ENCODE measurements around the gene TMEM114. TPM values are rescaled to one million over a fixed set of nuclear protein-coding genes. Genes with fewer than 3 reads are reported as not detected.
"Not testable (repeated sequence)": the region's sequence is repeated elsewhere in the genome, so short reads cannot be mapped to it uniquely, and the experiment has no call there.

Gene TMEM114
- total and polyA plus RNA-seq, 2 donors (not counting 1 experiment from before 2014, with no cell fraction given): not detected

DNA sequence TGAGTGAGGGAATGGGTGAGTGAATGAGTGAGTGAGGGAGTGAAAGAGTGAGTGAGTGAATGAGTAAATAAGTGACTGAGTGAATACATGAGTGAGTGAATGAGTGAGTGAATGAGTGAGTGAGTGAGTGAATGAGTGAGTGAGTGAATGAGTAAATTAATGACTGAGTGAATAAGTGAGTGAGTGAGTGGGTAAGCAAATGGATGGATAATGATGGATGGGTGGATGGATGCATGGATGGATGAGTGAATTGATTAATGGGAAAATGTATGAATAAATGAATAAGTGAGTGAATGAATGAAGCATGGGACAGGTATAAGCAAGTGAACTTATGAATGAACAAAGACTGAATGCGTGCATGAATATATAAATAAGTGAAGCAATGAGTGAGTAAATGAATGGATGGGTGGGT lies 25.4 kb downstream of the TMEM114 start:
- Histone ChIP-seq H3K9me3 (ENCODE audit: control insufficient read depth, insufficient read depth, low read depth, low read length) (peaks cover 6% of the 10 kb centered on the region), H3K27me3 (ENCODE audit: control insufficient read depth, insufficient read depth, low read length) (no peaks in the 10 kb centered on the region)

DNA sequence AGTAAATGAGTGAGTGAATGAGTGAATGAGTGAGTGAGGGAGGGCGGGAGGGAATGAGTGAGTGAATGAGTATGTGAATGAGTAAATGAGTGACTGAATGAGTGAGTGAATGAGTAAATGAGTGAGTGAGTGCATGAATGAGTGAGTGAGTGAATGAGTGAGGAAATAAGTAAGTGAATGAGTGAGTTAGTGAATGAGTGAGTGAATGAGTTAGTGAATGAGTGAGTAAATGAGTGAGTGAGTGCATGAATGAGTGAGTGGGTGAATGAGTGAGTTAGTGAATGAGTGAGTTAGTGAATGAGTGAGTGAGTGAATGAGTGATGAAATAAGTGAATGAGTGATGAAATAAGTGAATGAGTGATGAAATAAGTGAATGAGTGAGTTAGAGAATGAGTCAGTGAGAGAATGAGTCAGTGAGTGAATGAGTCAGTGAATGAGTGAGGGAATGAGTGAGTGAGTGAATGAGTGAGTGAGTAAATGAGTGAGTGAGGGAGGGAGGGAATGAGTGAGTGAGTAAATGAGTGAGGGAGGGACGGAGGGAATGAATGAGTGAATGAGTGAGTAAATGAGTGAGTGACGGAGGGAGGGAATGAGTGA lies 26.3 kb downstream of the TMEM114 start:
- DNase-seq (ENCODE audit: low read depth in 2 of 2); H3K4me3 ChIP-seq (replicated peaks in 1 of 4; ENCODE audit: control extremely low read depth in 1 of 4, insufficient read depth in 1 of 4, low read depth in 3 of 4, low read length in 4 of 4); H3K9ac ChIP-seq (ENCODE audit: insufficient read depth, low read length); H2AFZ ChIP-seq (ENCODE audit: low read length); H3K36me3 ChIP-seq (ENCODE audit: control insufficient read depth, insufficient read depth, low read length); H3K9me3 ChIP-seq (ENCODE audit: control insufficient read depth, insufficient read depth, low read depth, low read length); H3K27ac ChIP-seq (ENCODE audit: insufficient read depth, low read length); H3K4me1 ChIP-seq (ENCODE audit: control insufficient read depth, extremely low read depth, insufficient read depth, low read length); H3K4me2 ChIP-seq (ENCODE audit: extremely low read depth, insufficient read depth, low read length); H3K27me3 ChIP-seq (ENCODE audit: control insufficient read depth, insufficient read depth, low read length); H3K79me2 ChIP-seq (ENCODE audit: control insufficient read depth, insufficient read depth, low read length); H4K20me1 ChIP-seq (ENCODE audit: control insufficient read depth, extremely low read depth, insufficient read depth, low read length): not testable (repeated sequence)

More for the DNA sequence above, 25.4 kb downstream of the TMEM114 start:
- no peak overlapping the region for H3K9ac ChIP-seq (ENCODE audit: insufficient read depth, low read length)
- no peak for DNase-seq (ENCODE audit: low read depth in 2 of 2)
- no peak for TF ChIP-seq EZH2 (IDR thresholded peaks at IDR 0.05; ENCODE audit: low read length, missing control alignments)
- H3K4me2 ChIP-seq (ENCODE audit: extremely low read depth, insufficient read depth, low read length): no peak overlapping the region
- no peaks in the 10 kb centered on the region for H4K20me1 ChIP-seq (ENCODE audit: control insufficient read depth, extremely low read depth, insufficient read depth, low read length)
- no peak overlapping the region for H3K27ac ChIP-seq (ENCODE audit: insufficient read depth, low read length)
- H2AFZ ChIP-seq (ENCODE audit: low read length): no peak overlapping the region
- H3K4me3 ChIP-seq (replicated peaks in 1 of 4; ENCODE audit: control extremely low read depth in 1 of 4, insufficient read depth in 1 of 4, low read depth in 3 of 4, low read length in 4 of 4): no peak overlapping the region
- H3K36me3 ChIP-seq (ENCODE audit: control insufficient read depth, insufficient read depth, low read length): no peaks in the 10 kb centered on the region
- no peaks in the 10 kb centered on the region for H3K4me1 ChIP-seq (ENCODE audit: control insufficient read depth, extremely low read depth, insufficient read depth, low read length)
- no peaks in the 10 kb centered on the region for H3K79me2 ChIP-seq (ENCODE audit: control insufficient read depth, insufficient read depth, low read length)

DNA sequence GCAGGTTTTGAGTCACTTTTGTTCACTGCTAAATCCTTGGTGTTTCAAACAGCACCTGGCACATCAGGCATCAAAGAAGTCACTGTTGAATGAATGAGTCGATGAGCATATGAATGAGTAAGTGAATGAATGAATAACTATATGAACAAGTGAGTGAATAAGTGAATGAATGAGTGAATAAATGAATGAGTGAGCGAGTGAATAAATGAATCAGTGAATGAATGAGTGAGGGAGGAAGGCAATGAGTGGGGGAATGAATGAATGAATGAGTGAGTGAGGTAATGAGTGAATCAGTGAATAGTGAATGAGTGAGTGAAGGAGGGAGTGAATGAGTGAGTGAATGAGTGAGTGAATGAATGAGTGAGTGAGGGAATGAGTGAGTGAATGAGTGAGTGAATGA lies 28.8 kb downstream of the TMEM114 start:
- no peak overlapping the region for H3K4me3 ChIP-seq (replicated peaks in 1 of 4; ENCODE audit: control extremely low read depth in 1 of 4, insufficient read depth in 1 of 4, low read depth in 3 of 4, low read length in 4 of 4)
- no peaks in the 10 kb centered on the region for H3K36me3 ChIP-seq (ENCODE audit: control insufficient read depth, insufficient read depth, low read length)
- no peaks in the 10 kb centered on the region for H4K20me1 ChIP-seq (ENCODE audit: control insufficient read depth, extremely low read depth, insufficient read depth, low read length)
- no peak overlapping the region for H3K27ac ChIP-seq (ENCODE audit: insufficient read depth, low read length)
- no peaks in the 10 kb centered on the region for H3K4me1 ChIP-seq (ENCODE audit: control insufficient read depth, extremely low read depth, insufficient read depth, low read length)
- no peaks in the 10 kb centered on the region for H3K79me2 ChIP-seq (ENCODE audit: control insufficient read depth, insufficient read depth, low read length)
- no peak overlapping the region for H2AFZ ChIP-seq (ENCODE audit: low read length)
- peaks cover 6% of the 10 kb centered on the region for H3K9me3 ChIP-seq (ENCODE audit: control insufficient read depth, insufficient read depth, low read depth, low read length)
- H3K9ac ChIP-seq (ENCODE audit: insufficient read depth, low read length): no peak overlapping the region
- no peaks in the 10 kb centered on the region for H3K27me3 ChIP-seq (ENCODE audit: control insufficient read depth, insufficient read depth, low read length)
- TF ChIP-seq, protein P1, sequence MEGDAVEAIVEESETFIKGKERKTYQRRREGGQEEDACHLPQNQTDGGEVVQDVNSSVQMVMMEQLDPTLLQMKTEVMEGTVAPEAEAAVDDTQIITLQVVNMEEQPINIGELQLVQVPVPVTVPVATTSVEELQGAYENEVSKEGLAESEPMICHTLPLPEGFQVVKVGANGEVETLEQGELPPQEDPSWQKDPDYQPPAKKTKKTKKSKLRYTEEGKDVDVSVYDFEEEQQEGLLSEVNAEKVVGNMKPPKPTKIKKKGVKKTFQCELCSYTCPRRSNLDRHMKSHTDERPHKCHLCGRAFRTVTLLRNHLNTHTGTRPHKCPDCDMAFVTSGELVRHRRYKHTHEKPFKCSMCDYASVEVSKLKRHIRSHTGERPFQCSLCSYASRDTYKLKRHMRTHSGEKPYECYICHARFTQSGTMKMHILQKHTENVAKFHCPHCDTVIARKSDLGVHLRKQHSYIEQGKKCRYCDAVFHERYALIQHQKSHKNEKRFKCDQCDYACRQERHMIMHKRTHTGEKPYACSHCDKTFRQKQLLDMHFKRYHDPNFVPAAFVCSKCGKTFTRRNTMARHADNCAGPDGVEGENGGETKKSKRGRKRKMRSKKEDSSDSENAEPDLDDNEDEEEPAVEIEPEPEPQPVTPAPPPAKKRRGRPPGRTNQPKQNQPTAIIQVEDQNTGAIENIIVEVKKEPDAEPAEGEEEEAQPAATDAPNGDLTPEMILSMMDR (conservative IDR thresholded peaks at IDR 0.05 in 1 of 2, IDR thresholded peaks at IDR 0.05 in 1 of 2; ENCODE audit: low read depth in 1 of 2, low read length in 2 of 2): no peak
- TF ChIP-seq EZH2 (IDR thresholded peaks at IDR 0.05; ENCODE audit: low read length, missing control alignments): no peak
- H3K4me2 ChIP-seq (ENCODE audit: extremely low read depth, insufficient read depth, low read length): no peak overlapping the region
- DNase-seq (ENCODE audit: low read depth in 2 of 2): no peak

DNA sequence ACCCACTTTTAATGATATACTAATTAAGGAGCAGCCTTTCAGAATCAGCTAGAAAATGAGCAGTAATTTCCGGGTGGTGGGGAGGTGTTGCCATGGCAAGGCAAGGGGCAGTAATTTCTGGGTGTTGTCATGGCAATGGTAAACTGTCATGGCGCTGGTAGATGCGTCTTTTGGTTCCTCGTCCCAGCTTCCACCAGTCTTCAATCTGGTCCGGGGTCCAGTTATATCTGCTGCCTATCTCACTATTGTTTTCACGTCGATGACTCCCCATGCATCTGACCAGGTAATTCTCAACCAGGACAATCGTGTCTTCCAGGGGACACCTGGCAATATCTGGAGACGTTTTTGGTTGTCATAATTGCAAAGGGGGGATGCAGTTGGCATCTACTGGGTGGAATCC lies 34.9 kb downstream of the TMEM114 start:
- no peaks in the 10 kb centered on the region for H3K27me3 ChIP-seq (ENCODE audit: control insufficient read depth, insufficient read depth, low read length)
- H3K4me3 ChIP-seq (replicated peaks in 1 of 4; ENCODE audit: control extremely low read depth in 1 of 4, insufficient read depth in 1 of 4, low read depth in 3 of 4, low read length in 4 of 4): no peak overlapping the region
- H3K9me3 ChIP-seq (ENCODE audit: control insufficient read depth, insufficient read depth, low read depth, low read length): no peaks in the 10 kb centered on the region
- no peaks in the 10 kb centered on the region for H3K36me3 ChIP-seq (ENCODE audit: control insufficient read depth, insufficient read depth, low read length)
- DNase-seq (ENCODE audit: low read depth in 2 of 2): no peak
- H2AFZ ChIP-seq (ENCODE audit: low read length): no peak overlapping the region
- no peak overlapping the region for H3K9ac ChIP-seq (ENCODE audit: insufficient read depth, low read length)
- no peak overlapping the region for H3K4me2 ChIP-seq (ENCODE audit: extremely low read depth, insufficient read depth, low read length)
- no peaks in the 10 kb centered on the region for H3K4me1 ChIP-seq (ENCODE audit: control insufficient read depth, extremely low read depth, insufficient read depth, low read length)
- no peaks in the 10 kb centered on the region for H3K79me2 ChIP-seq (ENCODE audit: control insufficient read depth, insufficient read depth, low read length)
- H4K20me1 ChIP-seq (ENCODE audit: control insufficient read depth, extremely low read depth, insufficient read depth, low read length): no peaks in the 10 kb centered on the region
- no peak overlapping the region for H3K27ac ChIP-seq (ENCODE audit: insufficient read depth, low read length)
- no peak for TF ChIP-seq EZH2 (IDR thresholded peaks at IDR 0.05; ENCODE audit: low read length, missing control alignments)
- TF ChIP-seq, protein P1 (conservative IDR thresholded peaks at IDR 0.05 in 1 of 2, IDR thresholded peaks at IDR 0.05 in 1 of 2; ENCODE audit: low read depth in 1 of 2, low read length in 2 of 2): no peak

All from fibroblast of lung (primary cell).